Epithelial cell of proximal tubule (primary cell): ENCODE results near the gene ARRB1. TPM values are rescaled to one million over a fixed set of nuclear protein-coding genes. Genes with fewer than 3 reads are reported as not detected.
A peak's percentile ranks its signal among the peaks of the same experiment; 100 is the strongest.

Experiments
- DNase-seq: peaks from one replicate; pipeline ENCODE4 v3.0.0-alpha.2; 2011; ENCODE audit warnings: low read depth
- H3K4me3 ChIP-seq: 2 replicates; pipeline ENCODE4 v1.5.1; 2011; ENCODE audit warnings: low read depth, mild to moderate bottlenecking, low read length
- total RNA-seq: library from RNA; depleted of rRNA; stranded (reverse); fragments of >200 nt; gene quantifications from 2 replicates; pipeline ENCODE4 v1.2.3, GENCODE V29; 2015
- TF ChIP-seq, protein P1 (sequence below): conservative IDR thresholded peaks from 2 replicates; pipeline ENCODE4 v1.5.1; 2012; ENCODE audit warnings: low read depth, mild to moderate bottlenecking, low read length

ARRB1 gene
- total RNA-seq, 1 donor from 2014 or later: 13.8 TPM

DNA sequence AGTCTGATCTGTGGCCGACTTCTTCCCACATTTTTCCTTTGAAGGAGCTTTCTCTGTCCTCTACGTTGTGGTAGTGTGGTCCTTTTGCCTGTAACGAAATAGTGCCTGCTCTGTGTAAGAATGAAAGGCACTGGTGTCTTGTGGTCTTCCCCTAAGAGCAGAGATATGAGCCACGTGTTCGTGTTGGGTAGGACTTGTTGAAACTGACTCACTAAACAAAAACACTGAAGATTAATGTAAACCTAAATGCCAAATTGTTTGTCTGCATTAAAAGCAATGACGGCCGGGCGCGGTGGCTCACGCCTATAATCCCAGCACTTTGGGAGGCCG lies 37.8 kb upstream of the ARRB1 start:
- no peak overlapping the region for H3K4me3 ChIP-seq
- TF ChIP-seq, protein P1, sequence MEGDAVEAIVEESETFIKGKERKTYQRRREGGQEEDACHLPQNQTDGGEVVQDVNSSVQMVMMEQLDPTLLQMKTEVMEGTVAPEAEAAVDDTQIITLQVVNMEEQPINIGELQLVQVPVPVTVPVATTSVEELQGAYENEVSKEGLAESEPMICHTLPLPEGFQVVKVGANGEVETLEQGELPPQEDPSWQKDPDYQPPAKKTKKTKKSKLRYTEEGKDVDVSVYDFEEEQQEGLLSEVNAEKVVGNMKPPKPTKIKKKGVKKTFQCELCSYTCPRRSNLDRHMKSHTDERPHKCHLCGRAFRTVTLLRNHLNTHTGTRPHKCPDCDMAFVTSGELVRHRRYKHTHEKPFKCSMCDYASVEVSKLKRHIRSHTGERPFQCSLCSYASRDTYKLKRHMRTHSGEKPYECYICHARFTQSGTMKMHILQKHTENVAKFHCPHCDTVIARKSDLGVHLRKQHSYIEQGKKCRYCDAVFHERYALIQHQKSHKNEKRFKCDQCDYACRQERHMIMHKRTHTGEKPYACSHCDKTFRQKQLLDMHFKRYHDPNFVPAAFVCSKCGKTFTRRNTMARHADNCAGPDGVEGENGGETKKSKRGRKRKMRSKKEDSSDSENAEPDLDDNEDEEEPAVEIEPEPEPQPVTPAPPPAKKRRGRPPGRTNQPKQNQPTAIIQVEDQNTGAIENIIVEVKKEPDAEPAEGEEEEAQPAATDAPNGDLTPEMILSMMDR: no peak
- DNase-seq: no peak

DNA sequence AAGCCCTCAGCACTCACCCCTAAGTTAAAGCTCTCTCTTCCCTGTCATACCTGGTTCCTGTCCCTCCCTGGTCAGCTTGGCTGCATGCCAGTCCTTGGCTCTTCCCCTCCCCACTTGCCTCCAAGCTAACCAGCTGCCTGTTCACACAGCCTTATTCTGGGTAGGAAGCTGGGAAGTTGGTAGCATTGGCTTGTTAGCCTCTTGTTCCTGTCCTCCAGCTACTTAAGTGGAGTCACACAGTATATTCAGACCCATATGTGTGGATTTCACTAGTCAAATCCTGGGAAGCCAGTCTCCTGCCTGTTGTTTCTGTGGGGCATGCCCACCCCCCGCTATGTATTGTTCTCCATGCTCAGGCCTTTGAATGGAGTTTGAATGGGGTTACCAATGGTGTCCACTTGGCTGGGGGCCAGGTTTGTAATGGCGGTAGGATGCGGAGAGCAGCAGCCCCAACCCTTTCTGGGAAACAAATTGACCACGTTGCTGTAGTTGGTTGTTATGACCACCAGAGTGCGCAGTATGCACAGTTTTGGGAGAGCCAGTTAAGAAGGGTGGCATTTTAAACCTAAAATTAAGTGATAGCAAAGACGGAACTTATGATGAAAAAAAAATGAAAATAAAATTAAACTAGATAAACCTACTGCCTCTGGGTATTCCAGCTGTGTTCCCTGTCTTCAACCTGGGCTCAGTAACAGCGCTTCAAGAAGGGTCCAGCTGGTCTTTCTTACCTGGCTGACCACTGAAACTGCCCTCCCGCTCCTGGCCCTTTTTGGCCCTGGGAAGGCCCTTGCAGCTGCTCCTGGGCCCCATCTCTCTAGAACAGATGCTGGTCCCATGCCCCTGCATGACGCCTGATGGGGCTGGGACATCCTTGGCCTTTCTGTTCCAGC lies 37.2 kb upstream of the ARRB1 start:
- no peak overlapping the region for H3K4me3 ChIP-seq
- no peak for DNase-seq
- TF ChIP-seq, protein P1: peak; percentile 85

DNA sequence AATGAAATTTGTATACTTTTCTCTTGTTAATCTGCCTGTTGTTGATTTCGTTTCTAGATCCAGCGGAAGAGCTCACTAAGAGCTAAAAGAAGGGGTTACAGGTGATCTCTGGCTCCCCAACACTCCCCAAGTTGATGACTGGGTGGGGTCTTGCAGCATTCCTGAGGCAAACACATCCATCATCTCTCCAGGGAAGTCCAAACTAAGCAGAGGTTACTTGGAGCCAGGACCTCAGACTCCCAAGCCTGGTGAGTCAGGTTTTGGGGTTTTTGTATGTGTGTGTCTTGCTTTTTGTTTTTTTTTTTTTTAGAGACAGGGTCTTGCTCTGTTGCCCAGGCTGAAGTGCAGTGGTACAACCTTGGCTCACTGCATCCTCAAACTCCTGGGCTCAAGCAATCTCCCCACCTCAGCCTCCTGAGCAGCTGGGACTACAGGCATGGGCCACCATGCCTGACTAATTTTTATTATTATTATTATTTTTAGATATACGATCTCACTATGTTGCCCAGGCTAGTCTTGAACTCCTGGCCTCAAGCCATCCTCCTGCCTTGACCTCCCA lies 36.4 kb upstream of the ARRB1 start:
- DNase-seq: no peak
- TF ChIP-seq, protein P1: no peak
- H3K4me3 ChIP-seq: no peak overlapping the region

DNA sequence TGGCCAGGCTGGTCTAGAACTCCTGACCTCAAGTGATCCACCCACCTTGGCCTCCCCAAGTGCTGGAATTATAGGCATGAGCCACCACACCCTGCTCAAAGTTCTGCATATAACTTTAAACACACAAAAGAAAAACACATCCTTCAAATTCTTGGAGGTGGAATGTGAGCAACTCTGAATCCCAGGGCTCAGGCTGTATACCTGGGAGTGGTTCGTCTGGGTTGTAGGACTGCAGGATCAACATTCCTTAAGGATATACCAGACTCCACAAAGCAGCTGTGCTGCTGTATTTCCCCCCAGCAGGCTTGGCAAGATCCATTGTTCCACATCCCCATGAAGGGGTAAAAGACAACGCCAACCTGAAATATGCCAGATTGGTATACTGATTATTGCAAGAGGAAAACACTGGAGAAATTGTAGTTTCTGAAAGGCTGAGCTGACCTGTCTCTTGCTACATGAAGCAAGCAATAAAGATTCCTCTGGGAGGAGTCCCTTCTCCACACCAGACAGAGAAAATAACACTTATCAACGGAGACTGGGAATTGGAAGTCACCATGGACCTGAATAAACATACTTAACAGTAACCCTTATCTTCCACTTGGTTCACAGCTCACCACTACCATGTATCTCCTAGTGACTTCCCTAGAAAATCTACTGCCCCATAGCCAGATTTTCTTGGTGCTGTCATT lies 35.6 kb upstream of the ARRB1 start:
- H3K4me3 ChIP-seq: no peak overlapping the region
- DNase-seq: no peak
- TF ChIP-seq, protein P1: no peak

DNA sequence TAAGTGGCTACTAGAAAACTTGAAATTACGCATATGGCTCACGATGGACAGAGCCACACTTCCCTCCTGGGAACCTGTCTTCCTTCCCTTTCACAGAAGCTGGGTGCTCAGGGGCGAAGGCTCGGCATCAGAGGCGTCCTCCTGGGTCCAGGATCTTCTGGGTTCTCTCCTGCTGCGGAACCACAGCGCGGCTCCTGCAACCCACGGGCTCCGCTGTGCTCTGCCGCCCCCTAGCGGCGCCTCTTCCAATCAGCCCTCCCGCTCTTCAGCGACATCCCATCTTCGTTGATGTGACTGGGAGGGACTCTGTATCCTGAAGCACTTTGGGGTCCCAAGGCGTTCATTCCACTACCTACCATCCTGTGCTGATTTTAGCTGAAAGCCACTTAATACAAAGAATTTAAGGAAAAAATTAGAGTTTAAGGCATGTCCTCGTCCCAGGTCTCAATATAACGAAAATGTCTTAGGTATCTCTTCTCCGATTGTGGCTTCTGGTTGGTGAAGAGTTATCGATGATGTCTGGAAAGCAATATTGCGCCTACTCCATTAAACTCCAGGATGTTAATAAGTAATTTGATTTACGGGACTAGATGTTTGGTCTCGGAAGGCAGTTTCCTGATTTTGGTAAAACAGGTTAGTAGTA lies 33.1 kb upstream of the ARRB1 start:
- H3K4me3 ChIP-seq: no peak overlapping the region
- TF ChIP-seq, protein P1: peak; percentile 98
- no peak for DNase-seq

DNA sequence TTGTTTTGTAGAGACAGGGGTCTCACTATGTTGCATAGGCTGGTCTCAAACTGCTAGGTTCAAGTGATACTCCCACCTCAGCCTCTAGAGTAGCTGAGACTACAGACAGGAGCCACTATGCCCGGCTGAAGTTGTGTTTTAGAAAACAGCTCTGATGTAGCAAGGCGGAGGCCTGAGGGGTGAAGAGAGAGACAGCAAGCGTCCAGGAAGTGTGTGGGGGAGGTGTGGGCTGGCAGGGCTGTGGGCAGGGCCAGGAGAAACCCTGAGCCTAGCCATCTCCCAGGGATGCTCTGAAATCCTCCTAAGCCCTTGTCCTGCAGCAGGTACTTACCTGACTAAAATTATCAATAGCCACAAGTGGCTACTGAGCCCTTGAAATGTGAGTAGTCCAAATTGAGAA lies 31.8 kb upstream of the ARRB1 start:
- TF ChIP-seq, protein P1: no peak
- DNase-seq: no peak
- H3K4me3 ChIP-seq: no peak overlapping the region
